ENCODE measurements around the gene GPR15LG. TPM values are rescaled to one million over a fixed set of nuclear protein-coding genes. Genes with fewer than 3 reads are reported as not detected.

Gene GPR15LG
- polyA plus RNA-seq, 2 donors = 273 to 321 TPM

DNA sequence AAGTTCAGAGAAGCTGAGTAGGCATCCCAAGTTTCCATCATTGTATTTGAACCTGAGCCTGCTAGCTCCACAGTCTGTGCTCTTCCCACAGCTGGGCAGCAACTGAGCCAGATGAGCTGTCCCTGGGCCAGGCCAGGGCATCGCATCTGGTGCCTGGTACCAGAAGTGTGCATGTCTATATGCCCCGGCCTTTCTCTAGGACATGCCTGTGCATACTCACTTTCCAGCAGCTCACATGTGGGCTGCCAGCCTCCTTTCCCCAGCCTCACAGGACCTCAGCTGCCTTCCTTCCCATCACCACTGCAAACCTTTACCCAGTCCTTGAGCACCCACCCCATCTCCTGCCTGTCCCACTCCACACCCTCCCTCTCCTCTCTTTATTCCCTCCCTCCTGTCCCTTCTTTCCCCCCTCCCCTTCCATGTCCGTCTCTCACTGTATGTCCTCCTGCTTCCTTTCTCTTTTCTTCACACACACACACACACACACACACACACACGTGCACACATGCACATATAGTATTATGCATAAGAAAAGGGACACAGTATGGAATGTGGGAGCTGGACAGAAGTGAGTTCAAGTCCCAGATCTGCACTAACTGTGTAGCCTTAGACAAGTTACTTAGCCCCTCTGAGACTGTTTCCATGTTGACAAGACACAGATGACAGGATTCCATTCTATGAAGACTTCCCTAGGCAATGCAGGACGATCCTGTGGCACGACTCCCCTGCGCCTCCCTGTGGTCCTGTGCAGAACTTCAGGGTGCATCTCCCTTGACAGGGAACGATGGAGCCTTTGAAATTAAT is 31.6 kb downstream of the GPR15LG start:
- no peaks in the 10 kb centered on the region for H3K9me3 ChIP-seq (ENCODE audit: control insufficient read depth in 2 of 2, insufficient read depth in 1 of 2, low read depth in 1 of 2, low read length in 1 of 2)
- H3K27me3 ChIP-seq (ENCODE audit: control insufficient read depth in 1 of 2, insufficient read depth in 2 of 2, low read length in 2 of 2) = no peaks in the 10 kb centered on the region
- H3K4me1 ChIP-seq (ENCODE audit: control insufficient read depth in 2 of 2, insufficient read depth in 2 of 2, low read length in 1 of 2) = no peaks in the 10 kb centered on the region
- no peak overlapping the region for H3K4me3 ChIP-seq (ENCODE audit: low read depth in 1 of 2, low read length in 2 of 2)
- H3K36me3 ChIP-seq (ENCODE audit: control insufficient read depth in 2 of 2, insufficient read depth in 2 of 2, low read length in 1 of 2) = peaks cover 0 to 4% of the 10 kb centered on the region in 2 donors
- WGBS, 2 donors = 34 to 36% methylated on average over 8 of the region's 8 CpGs
- no peak overlapping the region for H3K27ac ChIP-seq (ENCODE audit: low read depth in 2 of 2, low read length in 1 of 2)

DNA sequence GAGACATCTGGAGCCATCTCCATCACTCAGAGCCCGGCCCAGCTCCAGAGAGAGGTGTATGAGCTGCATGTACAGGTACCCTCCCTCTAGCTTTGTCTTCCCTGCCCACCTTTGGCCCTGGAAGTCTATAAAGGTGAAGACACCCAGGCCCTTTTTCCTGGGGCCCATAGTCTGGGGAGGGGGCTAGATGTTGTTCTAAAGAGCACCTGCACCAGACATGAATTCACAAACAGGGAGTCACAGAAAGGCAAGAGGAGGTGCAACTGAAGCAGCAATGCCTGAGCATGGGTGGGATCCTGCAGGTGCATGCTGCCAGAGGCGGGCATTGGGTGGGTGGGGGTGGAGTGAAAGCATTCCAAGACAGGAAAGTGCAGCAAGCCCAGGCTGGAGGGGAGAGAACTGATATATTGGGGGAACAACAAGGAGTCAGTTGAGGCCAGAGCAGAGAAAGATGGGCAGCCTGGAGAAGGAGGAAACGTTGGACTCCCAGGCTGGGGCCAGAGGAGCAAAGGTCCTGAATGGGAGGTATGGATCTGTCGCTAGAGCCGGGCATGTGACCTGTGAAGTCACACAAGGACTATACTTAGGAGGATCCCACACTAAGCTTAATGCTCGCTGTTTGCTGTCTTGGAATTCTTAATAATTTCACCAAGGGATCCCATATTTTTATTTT is 32.4 kb downstream of the GPR15LG start:
- 66 to 70% methylated on average over 6 of the region's 6 CpGs for WGBS, 2 donors
- no peaks in the 10 kb centered on the region for H3K9me3 ChIP-seq (ENCODE audit: control insufficient read depth in 2 of 2, insufficient read depth in 1 of 2, low read depth in 1 of 2, low read length in 1 of 2)

DNA sequence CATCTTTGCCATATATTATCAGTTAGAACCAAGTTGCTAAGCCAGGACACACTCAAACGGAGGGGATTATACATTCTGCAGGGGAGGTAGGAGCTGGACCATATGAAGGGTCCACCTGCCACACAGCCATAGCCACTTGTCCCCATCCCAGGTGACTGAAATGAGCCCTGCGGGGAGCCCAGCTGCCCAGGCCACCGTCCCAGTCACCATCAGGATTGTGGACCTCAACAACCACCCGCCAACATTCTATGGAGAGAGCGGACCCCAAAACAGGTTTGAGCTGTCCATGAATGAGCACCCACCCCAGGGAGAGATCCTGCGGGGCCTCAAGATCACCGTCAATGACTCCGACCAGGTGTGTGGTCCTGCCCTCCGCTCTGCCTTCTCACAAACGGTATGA is 34.4 kb downstream of the GPR15LG start:
- Histone ChIP-seq H3K36me3 (ENCODE audit: control insufficient read depth in 2 of 2, insufficient read depth in 2 of 2, low read length in 1 of 2) (no peaks in the 10 kb centered on the region), H3K9me3 (ENCODE audit: control insufficient read depth in 2 of 2, insufficient read depth in 1 of 2, low read depth in 1 of 2, low read length in 1 of 2) (no peaks in the 10 kb centered on the region), H3K4me1 (ENCODE audit: control insufficient read depth in 2 of 2, insufficient read depth in 2 of 2, low read length in 1 of 2) (no peaks in the 10 kb centered on the region), H3K4me3 (ENCODE audit: low read depth in 1 of 2, low read length in 2 of 2) (no peak overlapping the region), H3K27ac (ENCODE audit: low read depth in 2 of 2, low read length in 1 of 2) (no peak overlapping the region), H3K27me3 (ENCODE audit: control insufficient read depth in 1 of 2, insufficient read depth in 2 of 2, low read length in 2 of 2) (no peaks in the 10 kb centered on the region)
- WGBS, 2 donors = 85 to 88% methylated on average over 10 of the region's 10 CpGs

More for the DNA sequence above, 32.4 kb downstream of the GPR15LG start:
- no peaks in the 10 kb centered on the region for H3K4me1 ChIP-seq (ENCODE audit: control insufficient read depth in 2 of 2, insufficient read depth in 2 of 2, low read length in 1 of 2)
- H3K27me3 ChIP-seq (ENCODE audit: control insufficient read depth in 1 of 2, insufficient read depth in 2 of 2, low read length in 2 of 2) = no peaks in the 10 kb centered on the region
- H3K27ac ChIP-seq (ENCODE audit: low read depth in 2 of 2, low read length in 1 of 2) = no peak overlapping the region
- H3K36me3 ChIP-seq (ENCODE audit: control insufficient read depth in 2 of 2, insufficient read depth in 2 of 2, low read length in 1 of 2) = no peaks in the 10 kb centered on the region
- no peak overlapping the region for H3K4me3 ChIP-seq (ENCODE audit: low read depth in 1 of 2, low read length in 2 of 2)

DNA sequence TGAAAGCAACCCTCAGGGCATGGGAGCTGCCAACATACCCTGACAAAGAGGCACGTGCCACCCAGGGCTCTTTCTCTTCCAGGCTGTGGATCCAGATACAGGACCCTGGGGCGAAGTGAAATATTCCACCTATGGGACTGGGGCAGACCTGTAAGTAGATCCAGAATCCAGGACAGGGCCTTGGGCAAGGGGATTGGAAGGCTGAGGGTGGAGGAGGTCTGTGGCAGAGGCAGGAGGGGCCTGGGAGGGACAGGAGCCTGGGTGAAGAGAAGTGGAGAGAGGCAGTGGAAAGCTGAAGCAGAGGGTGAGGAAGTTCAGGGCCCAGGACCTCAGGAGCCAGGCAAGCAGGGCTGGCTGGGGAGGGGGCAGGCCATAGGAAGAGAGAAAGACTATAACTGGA is 38.0 kb downstream of the GPR15LG start:
- Histone ChIP-seq H3K4me1 (ENCODE audit: control insufficient read depth in 2 of 2, insufficient read depth in 2 of 2, low read length in 1 of 2) (no peaks in the 10 kb centered on the region), H3K27me3 (ENCODE audit: control insufficient read depth in 1 of 2, insufficient read depth in 2 of 2, low read length in 2 of 2) (no peaks in the 10 kb centered on the region), H3K27ac (ENCODE audit: low read depth in 2 of 2, low read length in 1 of 2) (no peak overlapping the region), H3K36me3 (ENCODE audit: control insufficient read depth in 2 of 2, insufficient read depth in 2 of 2, low read length in 1 of 2) (no peaks in the 10 kb centered on the region), H3K4me3 (ENCODE audit: low read depth in 1 of 2, low read length in 2 of 2) (no peak overlapping the region), H3K9me3 (ENCODE audit: control insufficient read depth in 2 of 2, insufficient read depth in 1 of 2, low read depth in 1 of 2, low read length in 1 of 2) (no peaks in the 10 kb centered on the region)
- WGBS, 2 donors = 67% methylated on average over 2 of the region's 2 CpGs

DNA sequence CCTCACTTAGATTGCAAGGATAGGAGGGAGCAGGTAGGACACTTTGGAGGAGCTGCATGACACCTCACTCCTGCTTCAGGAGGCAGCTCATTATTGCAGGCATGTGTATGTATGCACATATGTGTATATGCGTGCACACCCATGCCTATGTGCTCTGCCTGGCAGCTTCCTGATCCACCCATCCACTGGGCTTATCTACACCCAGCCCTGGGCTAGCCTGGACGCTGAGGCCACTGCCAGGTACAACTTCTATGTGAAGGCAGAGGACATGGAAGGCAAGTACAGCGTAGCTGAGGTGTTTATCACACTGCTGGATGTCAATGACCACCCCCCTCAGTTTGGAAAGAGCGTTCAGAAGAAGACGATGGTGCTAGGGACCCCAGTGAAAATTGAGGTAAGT is 38.4 kb downstream of the GPR15LG start:
- WGBS, 2 donors = 79 to 84% methylated on average over 5 of the region's 5 CpGs

DNA sequence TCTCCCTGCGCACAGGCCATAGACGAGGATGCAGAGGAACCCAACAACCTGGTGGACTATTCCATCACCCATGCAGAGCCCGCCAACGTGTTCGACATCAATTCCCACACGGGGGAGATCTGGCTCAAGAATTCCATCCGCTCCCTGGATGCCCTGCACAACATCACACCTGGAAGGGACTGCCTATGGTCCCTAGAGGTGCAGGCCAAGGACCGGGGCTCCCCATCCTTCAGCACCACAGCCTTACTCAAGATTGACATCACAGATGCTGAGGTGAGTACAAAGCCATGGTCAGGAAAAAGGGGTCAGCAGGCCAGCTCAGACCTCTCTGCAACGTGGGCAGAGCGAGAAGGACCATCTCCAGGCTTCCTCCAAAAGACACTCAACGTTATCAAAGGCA is 39.5 kb downstream of the GPR15LG start:
- Histone ChIP-seq H3K4me3 (ENCODE audit: low read depth in 1 of 2, low read length in 2 of 2) (no peak overlapping the region), H3K9me3 (ENCODE audit: control insufficient read depth in 2 of 2, insufficient read depth in 1 of 2, low read depth in 1 of 2, low read length in 1 of 2) (no peaks in the 10 kb centered on the region), H3K4me1 (ENCODE audit: control insufficient read depth in 2 of 2, insufficient read depth in 2 of 2, low read length in 1 of 2) (no peaks in the 10 kb centered on the region), H3K27me3 (ENCODE audit: control insufficient read depth in 1 of 2, insufficient read depth in 2 of 2, low read length in 2 of 2) (no peaks in the 10 kb centered on the region), H3K27ac (ENCODE audit: low read depth in 2 of 2, low read length in 1 of 2) (no peak overlapping the region), H3K36me3 (ENCODE audit: control insufficient read depth in 2 of 2, insufficient read depth in 2 of 2, low read length in 1 of 2) (no peaks in the 10 kb centered on the region)
- WGBS, 2 donors = 87 to 89% methylated on average over 11 of the region's 11 CpGs

More for the DNA sequence above, 38.4 kb downstream of the GPR15LG start:
- no peaks in the 10 kb centered on the region for H3K9me3 ChIP-seq (ENCODE audit: control insufficient read depth in 2 of 2, insufficient read depth in 1 of 2, low read depth in 1 of 2, low read length in 1 of 2)
- H3K4me3 ChIP-seq (ENCODE audit: low read depth in 1 of 2, low read length in 2 of 2) = no peak overlapping the region
- H3K36me3 ChIP-seq (ENCODE audit: control insufficient read depth in 2 of 2, insufficient read depth in 2 of 2, low read length in 1 of 2) = no peaks in the 10 kb centered on the region
- H3K27ac ChIP-seq (ENCODE audit: low read depth in 2 of 2, low read length in 1 of 2) = no peak overlapping the region
- no peaks in the 10 kb centered on the region for H3K27me3 ChIP-seq (ENCODE audit: control insufficient read depth in 1 of 2, insufficient read depth in 2 of 2, low read length in 2 of 2)
- no peaks in the 10 kb centered on the region for H3K4me1 ChIP-seq (ENCODE audit: control insufficient read depth in 2 of 2, insufficient read depth in 2 of 2, low read length in 1 of 2)

DNA sequence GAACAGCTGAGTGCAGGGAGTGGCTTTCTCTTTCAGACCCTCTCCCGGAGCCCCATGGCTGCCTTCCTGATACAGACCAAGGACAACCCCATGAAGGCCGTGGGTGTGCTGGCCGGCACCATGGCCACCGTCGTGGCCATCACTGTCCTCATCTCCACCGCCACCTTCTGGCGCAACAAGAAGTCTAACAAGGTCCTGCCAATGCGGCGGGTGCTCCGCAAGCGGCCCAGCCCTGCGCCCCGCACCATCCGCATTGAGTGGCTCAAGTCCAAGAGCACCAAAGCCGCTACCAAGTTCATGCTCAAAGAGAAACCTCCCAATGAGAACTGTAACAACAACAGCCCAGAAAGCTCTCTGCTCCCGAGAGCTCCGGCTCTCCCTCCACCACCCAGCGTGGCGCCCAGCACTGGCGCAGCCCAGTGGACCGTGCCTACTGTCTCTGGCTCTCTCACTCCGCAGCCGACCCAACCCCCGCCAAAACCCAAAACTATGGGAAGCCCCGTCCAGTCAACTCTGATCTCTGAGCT is 40.5 kb downstream of the GPR15LG start:
- Histone ChIP-seq H3K27me3 (ENCODE audit: control insufficient read depth in 1 of 2, insufficient read depth in 2 of 2, low read length in 2 of 2) (no peaks in the 10 kb centered on the region), H3K4me3 (ENCODE audit: low read depth in 1 of 2, low read length in 2 of 2) (no peak overlapping the region), H3K27ac (ENCODE audit: low read depth in 2 of 2, low read length in 1 of 2) (no peak overlapping the region), H3K36me3 (ENCODE audit: control insufficient read depth in 2 of 2, insufficient read depth in 2 of 2, low read length in 1 of 2) (no peaks in the 10 kb centered on the region), H3K9me3 (ENCODE audit: control insufficient read depth in 2 of 2, insufficient read depth in 1 of 2, low read depth in 1 of 2, low read length in 1 of 2) (no peaks in the 10 kb centered on the region), H3K4me1 (ENCODE audit: control insufficient read depth in 2 of 2, insufficient read depth in 2 of 2, low read length in 1 of 2) (no peaks in the 10 kb centered on the region)
- WGBS, 2 donors = 78 to 88% methylated on average over 25 of the region's 25 CpGs

DNA sequence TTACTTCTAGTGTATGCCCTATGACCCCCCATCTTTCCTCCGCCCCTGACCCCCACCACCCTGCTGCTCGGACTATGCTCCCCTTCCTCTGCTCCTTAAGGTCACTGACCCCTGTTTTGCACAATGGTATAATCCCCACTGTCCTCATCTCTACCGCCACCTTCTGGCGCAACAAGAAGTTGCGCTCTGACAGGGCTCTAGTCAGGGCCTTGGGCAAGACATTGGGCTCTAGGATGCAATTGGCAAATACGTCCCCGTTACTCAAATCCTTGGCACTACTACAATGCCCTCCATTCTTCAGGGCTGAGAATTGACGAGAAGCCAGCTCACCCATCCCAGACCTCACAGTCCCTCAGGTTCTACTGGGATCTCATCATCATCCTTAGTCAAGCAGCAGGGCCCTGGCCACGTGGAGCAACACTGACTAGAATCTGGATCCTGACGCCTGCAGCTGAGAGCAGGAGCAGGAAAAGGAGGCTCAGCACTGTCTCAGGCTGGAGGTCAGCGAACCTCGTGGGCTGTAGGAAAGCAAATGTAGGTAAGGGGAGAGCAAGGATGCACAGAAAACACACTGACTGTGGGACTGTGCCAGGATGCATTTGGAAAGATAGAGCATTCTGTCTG is 41.1 kb downstream of the GPR15LG start:
- Histone ChIP-seq H3K4me1 (ENCODE audit: control insufficient read depth in 2 of 2, insufficient read depth in 2 of 2, low read length in 1 of 2) (no peaks in the 10 kb centered on the region), H3K9me3 (ENCODE audit: control insufficient read depth in 2 of 2, insufficient read depth in 1 of 2, low read depth in 1 of 2, low read length in 1 of 2) (no peaks in the 10 kb centered on the region), H3K4me3 (ENCODE audit: low read depth in 1 of 2, low read length in 2 of 2) (no peak overlapping the region), H3K27ac (ENCODE audit: low read depth in 2 of 2, low read length in 1 of 2) (no peak overlapping the region), H3K36me3 (ENCODE audit: control insufficient read depth in 2 of 2, insufficient read depth in 2 of 2, low read length in 1 of 2) (no peaks in the 10 kb centered on the region), H3K27me3 (ENCODE audit: control insufficient read depth in 1 of 2, insufficient read depth in 2 of 2, low read length in 2 of 2) (no peaks in the 10 kb centered on the region)
- 60 to 63% methylated on average over 12 of the region's 12 CpGs for WGBS, 2 donors

DNA sequence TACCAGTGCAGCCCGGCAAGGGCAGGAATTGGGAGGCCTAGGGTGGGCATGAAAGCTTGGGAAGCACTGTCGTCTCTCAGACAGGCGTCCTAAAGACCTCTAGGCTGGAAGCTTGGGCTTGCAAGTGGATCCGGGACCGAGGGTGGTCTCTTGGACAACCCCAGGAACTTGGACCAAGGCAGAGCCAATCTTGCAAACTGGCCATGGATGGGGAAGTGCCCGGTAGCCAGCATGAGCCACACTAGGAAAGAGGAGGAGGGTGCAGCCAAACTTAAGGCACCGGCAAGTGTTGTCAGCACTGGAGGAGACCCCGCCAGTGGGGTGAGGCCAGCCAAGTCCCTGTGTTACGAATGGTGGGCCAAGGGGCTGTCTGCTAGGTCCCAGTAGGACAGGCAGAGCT is 43.2 kb downstream of the GPR15LG start:
- WGBS, 2 donors = 88% methylated on average over 9 of the region's 9 CpGs
- no peaks in the 10 kb centered on the region for H3K4me1 ChIP-seq (ENCODE audit: control insufficient read depth in 2 of 2, insufficient read depth in 2 of 2, low read length in 1 of 2)
- no peaks in the 10 kb centered on the region for H3K27me3 ChIP-seq (ENCODE audit: control insufficient read depth in 1 of 2, insufficient read depth in 2 of 2, low read length in 2 of 2)
- no peak overlapping the region for H3K27ac ChIP-seq (ENCODE audit: low read depth in 2 of 2, low read length in 1 of 2)
- no peaks in the 10 kb centered on the region for H3K9me3 ChIP-seq (ENCODE audit: control insufficient read depth in 2 of 2, insufficient read depth in 1 of 2, low read depth in 1 of 2, low read length in 1 of 2)
- H3K4me3 ChIP-seq (ENCODE audit: low read depth in 1 of 2, low read length in 2 of 2) = no peak overlapping the region
- no peaks in the 10 kb centered on the region for H3K36me3 ChIP-seq (ENCODE audit: control insufficient read depth in 2 of 2, insufficient read depth in 2 of 2, low read length in 1 of 2)

Measured in esophagus (tissue), 2 donors.